Astrocyte of the spinal cord (primary cell): Measurements from ENCODE around the gene IFIT1B.

ENCODE experiments used
- DNase-seq: peaks from one replicate; pipeline ENCODE4 v3.0.0; 2011; ENCODE audit warnings: low read depth, low spot score
- H3K4me3 ChIP-seq: 2 replicates; pipeline ENCODE4 v1.5.1; 2011; ENCODE audit warnings: low read depth, mild to moderate bottlenecking, low read length, moderate library complexity
- in situ Hi-C: cut with HindIII; loops from 2 replicates; pipeline ENCODE4 v1.10.0; 2017; ENCODE audit warnings: low sequenced_read_pairs
- TF ChIP-seq, protein P1 (sequence below): IDR thresholded peaks from 2 replicates; pipeline ENCODE4 v1.5.1; 2012; ENCODE audit warnings: low read depth, mild to moderate bottlenecking, low read length, inconsistent platforms

The IFIT1B gene

DNA sequence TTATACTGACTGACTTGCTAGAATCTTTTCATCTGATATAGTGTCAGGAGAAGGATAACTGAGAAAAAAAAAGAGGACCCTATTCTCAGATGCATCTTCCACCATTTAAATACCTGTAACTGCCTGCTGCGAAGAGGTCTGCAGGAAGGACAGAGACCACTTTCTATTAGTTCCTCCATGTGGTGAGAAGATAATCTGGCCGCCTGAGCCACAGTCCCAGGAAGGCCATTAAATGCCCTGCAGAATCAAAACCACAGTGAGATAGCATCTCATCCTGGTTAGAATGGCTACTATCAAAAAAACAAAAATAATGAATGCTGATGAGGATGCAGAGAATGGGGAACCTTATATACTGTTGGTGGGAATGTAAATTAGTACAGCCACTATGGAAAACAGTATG, 19.9 kb upstream of the IFIT1B start:
- TF ChIP-seq, protein P1, sequence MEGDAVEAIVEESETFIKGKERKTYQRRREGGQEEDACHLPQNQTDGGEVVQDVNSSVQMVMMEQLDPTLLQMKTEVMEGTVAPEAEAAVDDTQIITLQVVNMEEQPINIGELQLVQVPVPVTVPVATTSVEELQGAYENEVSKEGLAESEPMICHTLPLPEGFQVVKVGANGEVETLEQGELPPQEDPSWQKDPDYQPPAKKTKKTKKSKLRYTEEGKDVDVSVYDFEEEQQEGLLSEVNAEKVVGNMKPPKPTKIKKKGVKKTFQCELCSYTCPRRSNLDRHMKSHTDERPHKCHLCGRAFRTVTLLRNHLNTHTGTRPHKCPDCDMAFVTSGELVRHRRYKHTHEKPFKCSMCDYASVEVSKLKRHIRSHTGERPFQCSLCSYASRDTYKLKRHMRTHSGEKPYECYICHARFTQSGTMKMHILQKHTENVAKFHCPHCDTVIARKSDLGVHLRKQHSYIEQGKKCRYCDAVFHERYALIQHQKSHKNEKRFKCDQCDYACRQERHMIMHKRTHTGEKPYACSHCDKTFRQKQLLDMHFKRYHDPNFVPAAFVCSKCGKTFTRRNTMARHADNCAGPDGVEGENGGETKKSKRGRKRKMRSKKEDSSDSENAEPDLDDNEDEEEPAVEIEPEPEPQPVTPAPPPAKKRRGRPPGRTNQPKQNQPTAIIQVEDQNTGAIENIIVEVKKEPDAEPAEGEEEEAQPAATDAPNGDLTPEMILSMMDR, result no peak
- DNase-seq, result no peak
- in situ Hi-C loops, result no loop called here

DNA sequence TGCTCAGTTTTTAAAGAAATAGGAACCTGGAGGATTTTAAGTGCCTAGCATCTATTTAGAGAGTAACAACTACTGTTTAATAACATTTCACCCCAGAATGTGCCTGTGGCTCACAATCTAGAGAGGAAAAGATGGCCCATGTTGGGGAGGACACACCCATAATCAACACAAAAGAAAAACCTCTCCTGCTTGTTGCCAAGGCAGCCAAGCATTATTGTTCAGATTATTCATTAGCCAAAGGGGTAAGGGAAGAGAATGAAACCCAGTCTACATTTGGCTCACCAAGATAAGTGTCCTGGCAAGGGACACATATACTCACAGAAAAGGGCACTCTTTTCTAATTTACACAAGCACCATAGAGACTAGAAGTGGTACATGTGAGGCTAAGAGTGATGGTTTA, 17.7 kb upstream of the IFIT1B start:
- in situ Hi-C loops, result no loop called here
- DNase-seq, result no peak
- TF ChIP-seq, protein P1, result no peak
- H3K4me3 ChIP-seq, result no peak overlapping the region

More for the DNA sequence above, 19.9 kb upstream of the IFIT1B start:
- H3K4me3 ChIP-seq, result no peak overlapping the region

DNA sequence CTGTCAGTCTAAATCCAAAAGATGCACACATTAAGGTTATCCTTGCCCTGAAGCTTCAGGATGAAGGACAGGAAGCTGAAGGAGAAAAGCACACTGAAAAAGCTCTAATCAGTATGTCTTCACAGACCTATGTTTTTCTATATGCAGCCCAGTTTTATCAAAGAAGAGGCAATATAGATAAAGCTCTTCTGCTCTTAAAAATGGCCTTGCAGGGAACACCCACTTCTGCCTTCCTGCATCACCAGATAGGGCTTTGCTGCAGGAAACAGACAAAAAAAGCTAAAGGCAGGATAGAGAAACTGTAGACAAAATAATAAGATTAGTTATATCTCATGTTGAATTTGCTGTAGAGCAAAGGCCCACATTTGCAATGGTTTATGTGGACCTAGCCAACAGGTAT, 14.9 kb upstream of the IFIT1B start:
- no peak for DNase-seq
- H3K4me3 ChIP-seq, result no peak overlapping the region
- TF ChIP-seq, protein P1, result no peak
- in situ Hi-C loops, result no loop called here

DNA sequence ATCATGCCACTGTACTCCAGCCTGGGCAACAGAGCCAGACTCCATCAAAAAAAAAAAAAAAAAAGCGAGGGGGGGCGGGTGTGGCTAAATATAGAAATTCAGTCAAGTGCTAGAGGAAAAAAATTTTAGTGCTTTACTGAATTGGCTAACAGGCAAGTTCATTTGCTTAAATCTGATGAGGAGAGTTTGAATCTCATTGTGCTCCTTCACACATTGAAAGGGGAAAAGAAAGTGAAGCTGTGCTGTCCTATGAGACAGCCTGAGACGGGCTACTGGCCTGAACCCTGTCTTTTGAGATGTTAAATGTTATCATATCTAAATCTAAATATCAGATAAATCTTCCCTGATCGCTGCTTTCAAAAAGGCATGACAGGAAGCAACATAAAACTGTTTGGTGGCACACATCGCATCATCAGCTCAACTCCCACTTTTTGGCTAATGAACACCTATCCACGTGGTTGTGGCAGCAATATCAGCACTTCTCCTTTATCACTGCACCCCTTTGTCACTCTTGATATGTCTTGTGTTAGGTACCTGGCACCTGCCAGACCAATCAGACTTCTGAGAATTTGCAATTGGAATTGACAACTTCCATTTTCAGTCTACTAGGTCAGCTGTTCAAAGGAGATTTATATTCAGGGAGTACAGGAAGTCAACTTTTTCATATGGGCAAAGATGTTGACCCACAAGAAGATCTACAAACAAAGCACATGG, 14.0 kb upstream of the IFIT1B start:
- H3K4me3 ChIP-seq, result no peak overlapping the region
- TF ChIP-seq, protein P1, result no peak
- in situ Hi-C loops, result no loop called here
- no peak for DNase-seq

DNA sequence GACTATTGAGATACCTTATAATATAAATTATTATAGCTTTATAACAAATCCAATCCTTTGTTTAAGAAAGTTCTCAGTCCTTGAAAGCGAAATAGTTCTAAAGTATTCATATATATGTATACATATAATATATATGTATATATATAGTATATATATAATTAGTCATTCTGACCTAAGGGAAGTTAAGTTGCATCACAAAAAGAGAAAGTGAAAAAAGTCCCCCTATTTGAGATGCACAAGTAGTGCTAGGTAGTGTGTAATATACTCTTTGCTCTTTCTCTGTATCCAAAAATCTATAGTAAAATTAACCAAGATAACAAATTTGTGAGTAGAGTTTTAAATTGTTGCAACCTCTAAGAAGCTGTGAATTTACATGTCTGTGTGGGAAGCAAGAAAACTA, 13.3 kb upstream of the IFIT1B start:
- in situ Hi-C loops, result no loop called here
- DNase-seq, result no peak
- TF ChIP-seq, protein P1, result no peak
- H3K4me3 ChIP-seq, result no peak overlapping the region

DNA sequence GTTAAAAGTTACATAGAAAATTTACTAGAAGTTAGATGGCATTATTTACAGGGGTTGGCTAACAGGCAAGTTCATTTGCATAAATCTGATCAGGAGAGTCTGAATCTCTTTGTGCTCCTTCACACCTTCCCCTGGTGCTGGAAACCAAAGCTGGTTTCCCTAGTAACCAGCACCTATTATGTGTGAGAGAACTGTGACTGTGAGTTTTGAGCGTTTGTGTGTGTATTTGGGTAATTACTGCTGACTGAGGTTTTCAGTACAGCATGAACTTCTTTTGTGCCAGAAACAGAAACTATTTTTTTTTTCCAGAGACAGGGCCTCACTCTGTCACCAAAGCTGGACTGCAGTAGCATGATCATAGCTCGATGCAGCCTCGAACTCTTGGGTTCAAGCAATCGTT, 10.3 kb upstream of the IFIT1B start:
- in situ Hi-C loops, result no loop called here
- TF ChIP-seq, protein P1, result no peak
- DNase-seq, result peak; percentile 8

More for the DNA sequence above, 10.3 kb upstream of the IFIT1B start:
- H3K4me3 ChIP-seq, result no peak overlapping the region
